ENCODE measurements around the gene NAT14. TPM values are rescaled to one million over a fixed set of nuclear protein-coding genes. Genes with fewer than 3 reads are reported as not detected.

Gene NAT14
- polyA plus RNA-seq, 1 donor from 2014 or later: 129 TPM

DNA sequence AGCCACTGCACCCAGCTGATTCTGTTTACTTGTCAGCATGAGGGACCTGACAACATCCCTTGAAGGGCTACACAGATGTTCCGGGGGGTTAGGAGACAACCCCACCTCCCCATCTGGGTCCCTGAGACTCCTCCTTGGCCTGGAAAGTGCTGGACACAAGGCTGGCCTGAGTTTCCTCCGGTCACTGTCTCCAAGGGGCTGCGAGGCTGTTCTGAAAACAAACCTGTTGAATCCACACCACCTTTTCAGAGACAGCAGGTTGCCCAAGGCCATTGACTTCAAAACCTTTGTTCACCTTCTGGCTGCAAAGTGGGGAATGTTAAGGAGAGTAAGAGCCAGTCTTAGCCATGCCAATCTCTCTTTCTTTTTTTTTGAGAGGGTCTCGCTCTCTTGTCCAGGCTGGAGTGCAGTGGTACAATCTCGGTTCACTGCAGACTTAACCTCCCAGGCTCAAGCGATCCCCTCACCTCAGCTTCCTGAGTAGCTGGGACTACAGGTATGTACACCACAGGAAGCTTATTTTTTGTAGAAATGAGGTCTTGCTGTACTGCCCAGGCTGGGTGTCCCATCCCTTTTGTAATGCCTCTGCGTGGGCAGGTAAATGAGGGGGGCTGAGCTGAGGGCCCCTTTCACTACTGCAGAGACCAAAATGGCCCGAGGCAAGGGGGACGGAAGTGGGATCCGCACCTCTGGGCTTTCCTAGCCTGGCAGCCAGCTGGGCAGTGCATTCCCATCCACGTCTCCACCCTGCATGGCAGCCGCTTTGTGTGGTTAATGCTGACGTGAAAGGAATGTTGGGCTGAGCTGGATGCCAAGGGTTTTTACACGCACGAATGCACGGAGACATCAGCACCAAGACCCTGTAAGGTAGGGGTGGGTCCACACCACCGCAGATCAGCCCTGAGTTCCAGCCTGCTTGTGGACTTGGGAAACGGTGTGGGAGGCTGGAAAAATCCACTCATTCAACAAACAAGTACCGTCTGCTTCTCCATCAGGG lies 10.4 kb upstream of the NAT14 start:
- Histone ChIP-seq H3K9ac (ENCODE audit: low read length) (no peak overlapping the region), H3K27ac (ENCODE audit: low read length) (no peak overlapping the region), H3K4me3 (ENCODE audit: low read length) (no peak overlapping the region), H3K79me2 (replicated peaks; ENCODE audit: insufficient read depth, low read length) (peaks cover 8% of the 10 kb centered on the region), H3K9me2 (ENCODE audit: insufficient read depth, low read length) (no peaks in the 10 kb centered on the region), H3K4me2 (ENCODE audit: low read length) (no peak overlapping the region), H3K9me3 (ENCODE audit: low read length) (no peaks in the 10 kb centered on the region), H2AFZ (ENCODE audit: low read depth, low read length) (no peak overlapping the region), H3K27me3 (ENCODE audit: insufficient read depth, low read depth, low read length) (no peaks in the 10 kb centered on the region), H3F3A (ENCODE audit: insufficient read depth, low read length, poor library complexity, severe bottlenecking) (no peaks in the 10 kb centered on the region), H3K36me3 (ENCODE audit: insufficient read depth, low read length) (no peaks in the 10 kb centered on the region), H4K20me1 (ENCODE audit: insufficient read depth) (no peaks in the 10 kb centered on the region)
- TF ChIP-seq EZH2 (IDR thresholded peaks at IDR 0.05; ENCODE audit: borderline replicate concordance, insufficient read depth, low read length, poor library complexity, severe bottlenecking) (no peak), RAD21 (conservative IDR thresholded peaks at IDR 0.05) (no peak), POLR2AphosphoS5 (IDR thresholded peaks at IDR 0.05) (no peak), TAF1 (IDR thresholded peaks at IDR 0.05; ENCODE audit: low read depth) (no peak), MXI1 (conservative IDR thresholded peaks at IDR 0.05; ENCODE audit: poor library complexity, severe bottlenecking) (no peak), SMC3 (conservative IDR thresholded peaks at IDR 0.05; ENCODE audit: poor library complexity) (no peak), EP300 (conservative IDR thresholded peaks at IDR 0.05; ENCODE audit: poor library complexity, severe bottlenecking) (no peak)
- TF ChIP-seq, protein P1, sequence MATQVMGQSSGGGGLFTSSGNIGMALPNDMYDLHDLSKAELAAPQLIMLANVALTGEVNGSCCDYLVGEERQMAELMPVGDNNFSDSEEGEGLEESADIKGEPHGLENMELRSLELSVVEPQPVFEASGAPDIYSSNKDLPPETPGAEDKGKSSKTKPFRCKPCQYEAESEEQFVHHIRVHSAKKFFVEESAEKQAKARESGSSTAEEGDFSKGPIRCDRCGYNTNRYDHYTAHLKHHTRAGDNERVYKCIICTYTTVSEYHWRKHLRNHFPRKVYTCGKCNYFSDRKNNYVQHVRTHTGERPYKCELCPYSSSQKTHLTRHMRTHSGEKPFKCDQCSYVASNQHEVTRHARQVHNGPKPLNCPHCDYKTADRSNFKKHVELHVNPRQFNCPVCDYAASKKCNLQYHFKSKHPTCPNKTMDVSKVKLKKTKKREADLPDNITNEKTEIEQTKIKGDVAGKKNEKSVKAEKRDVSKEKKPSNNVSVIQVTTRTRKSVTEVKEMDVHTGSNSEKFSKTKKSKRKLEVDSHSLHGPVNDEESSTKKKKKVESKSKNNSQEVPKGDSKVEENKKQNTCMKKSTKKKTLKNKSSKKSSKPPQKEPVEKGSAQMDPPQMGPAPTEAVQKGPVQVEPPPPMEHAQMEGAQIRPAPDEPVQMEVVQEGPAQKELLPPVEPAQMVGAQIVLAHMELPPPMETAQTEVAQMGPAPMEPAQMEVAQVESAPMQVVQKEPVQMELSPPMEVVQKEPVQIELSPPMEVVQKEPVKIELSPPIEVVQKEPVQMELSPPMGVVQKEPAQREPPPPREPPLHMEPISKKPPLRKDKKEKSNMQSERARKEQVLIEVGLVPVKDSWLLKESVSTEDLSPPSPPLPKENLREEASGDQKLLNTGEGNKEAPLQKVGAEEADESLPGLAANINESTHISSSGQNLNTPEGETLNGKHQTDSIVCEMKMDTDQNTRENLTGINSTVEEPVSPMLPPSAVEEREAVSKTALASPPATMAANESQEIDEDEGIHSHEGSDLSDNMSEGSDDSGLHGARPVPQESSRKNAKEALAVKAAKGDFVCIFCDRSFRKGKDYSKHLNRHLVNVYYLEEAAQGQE (IDR thresholded peaks at IDR 0.05; ENCODE audit: borderline replicate concordance): no peak
- TF ChIP-seq, protein P2, sequence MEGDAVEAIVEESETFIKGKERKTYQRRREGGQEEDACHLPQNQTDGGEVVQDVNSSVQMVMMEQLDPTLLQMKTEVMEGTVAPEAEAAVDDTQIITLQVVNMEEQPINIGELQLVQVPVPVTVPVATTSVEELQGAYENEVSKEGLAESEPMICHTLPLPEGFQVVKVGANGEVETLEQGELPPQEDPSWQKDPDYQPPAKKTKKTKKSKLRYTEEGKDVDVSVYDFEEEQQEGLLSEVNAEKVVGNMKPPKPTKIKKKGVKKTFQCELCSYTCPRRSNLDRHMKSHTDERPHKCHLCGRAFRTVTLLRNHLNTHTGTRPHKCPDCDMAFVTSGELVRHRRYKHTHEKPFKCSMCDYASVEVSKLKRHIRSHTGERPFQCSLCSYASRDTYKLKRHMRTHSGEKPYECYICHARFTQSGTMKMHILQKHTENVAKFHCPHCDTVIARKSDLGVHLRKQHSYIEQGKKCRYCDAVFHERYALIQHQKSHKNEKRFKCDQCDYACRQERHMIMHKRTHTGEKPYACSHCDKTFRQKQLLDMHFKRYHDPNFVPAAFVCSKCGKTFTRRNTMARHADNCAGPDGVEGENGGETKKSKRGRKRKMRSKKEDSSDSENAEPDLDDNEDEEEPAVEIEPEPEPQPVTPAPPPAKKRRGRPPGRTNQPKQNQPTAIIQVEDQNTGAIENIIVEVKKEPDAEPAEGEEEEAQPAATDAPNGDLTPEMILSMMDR (IDR thresholded peaks at IDR 0.05; ENCODE audit: poor library complexity, severe bottlenecking): no peak

DNA sequence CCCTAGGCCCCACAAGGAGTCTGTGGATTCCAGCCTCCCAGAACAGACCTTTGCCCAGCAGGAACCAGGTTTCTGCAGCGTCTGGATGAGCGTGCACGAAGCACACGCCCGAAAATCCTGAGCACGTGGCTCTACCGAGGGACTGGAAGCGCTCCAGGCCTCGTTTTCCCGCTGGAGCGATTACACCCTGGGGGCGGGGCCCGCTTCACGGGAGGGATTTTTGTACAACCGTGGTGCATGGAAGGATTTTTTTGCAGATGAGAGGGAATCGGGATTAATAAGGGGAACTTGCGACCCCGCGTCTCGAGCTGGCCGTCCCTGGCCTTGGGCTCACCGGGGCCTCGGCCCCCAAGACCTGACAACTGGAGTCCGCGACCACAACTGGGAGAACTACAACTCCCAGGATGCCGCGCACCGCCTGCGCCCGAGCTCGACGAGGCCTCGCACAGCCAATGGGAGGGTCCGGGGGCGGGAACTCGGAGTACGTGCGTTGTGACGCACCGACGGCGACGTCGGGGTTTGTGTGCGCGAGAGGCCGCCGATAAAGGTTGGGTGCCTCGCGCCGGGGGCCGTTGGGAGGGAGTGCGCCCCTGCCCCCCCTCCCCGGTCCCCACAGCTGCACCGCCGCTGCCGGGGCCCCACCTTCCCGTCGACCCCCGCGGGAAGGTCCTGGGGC lies 8.8 kb upstream of the NAT14 start, which contains the start of gene ZNF628:
ZNF628 (plus strand) TSS at position 518 of the 676 bp plus-strand sequence. CDS start 3,294 bp downstream, outside the sequence.
- Histone ChIP-seq H3K9me3 (ENCODE audit: low read length) (no peaks in the 10 kb centered on the region), H3K4me3 (ENCODE audit: low read length) (peak within 1 kb of the TSS; percentile 66), H3K9ac (ENCODE audit: low read length) (peak within 1 kb of the TSS; percentile 77), H3K27me3 (ENCODE audit: insufficient read depth, low read depth, low read length) (no peaks in the 10 kb centered on the region), H3K9me2 (ENCODE audit: insufficient read depth, low read length) (no peaks in the 10 kb centered on the region), H3K4me2 (ENCODE audit: low read length) (peak within 1 kb of the TSS; percentile 94), H3K36me3 (ENCODE audit: insufficient read depth, low read length) (no peaks in the 10 kb centered on the region), H3F3A (ENCODE audit: insufficient read depth, low read length, poor library complexity, severe bottlenecking) (no peaks in the 10 kb centered on the region), H2AFZ (ENCODE audit: low read depth, low read length) (peak within 1 kb of the TSS; percentile 71), H3K27ac (ENCODE audit: low read length) (peak within 1 kb of the TSS; percentile 98), H3K79me2 (replicated peaks; ENCODE audit: insufficient read depth, low read length) (peaks cover 8% of the 10 kb centered on the region), H4K20me1 (ENCODE audit: insufficient read depth) (no peaks in the 10 kb centered on the region)
- TF ChIP-seq EZH2 (IDR thresholded peaks at IDR 0.05; ENCODE audit: borderline replicate concordance, insufficient read depth, low read length, poor library complexity, severe bottlenecking) (no peak), RAD21 (conservative IDR thresholded peaks at IDR 0.05) (peak; percentile 21), POLR2AphosphoS5 (IDR thresholded peaks at IDR 0.05) (peak; percentile 95), TAF1 (IDR thresholded peaks at IDR 0.05; ENCODE audit: low read depth) (peak; percentile 73), MXI1 (conservative IDR thresholded peaks at IDR 0.05; ENCODE audit: poor library complexity, severe bottlenecking) (peak; percentile 92), SMC3 (conservative IDR thresholded peaks at IDR 0.05; ENCODE audit: poor library complexity) (no peak), EP300 (conservative IDR thresholded peaks at IDR 0.05; ENCODE audit: poor library complexity, severe bottlenecking) (peak; percentile 54)
- TF ChIP-seq, protein P1 (IDR thresholded peaks at IDR 0.05; ENCODE audit: borderline replicate concordance): peak; percentile 60
- TF ChIP-seq, protein P2 (IDR thresholded peaks at IDR 0.05; ENCODE audit: poor library complexity, severe bottlenecking): no peak

Measured in neural cell (in vitro differentiated cells).